ENCODE results near the gene CLSTN1.

CLSTN1 gene

DNA sequence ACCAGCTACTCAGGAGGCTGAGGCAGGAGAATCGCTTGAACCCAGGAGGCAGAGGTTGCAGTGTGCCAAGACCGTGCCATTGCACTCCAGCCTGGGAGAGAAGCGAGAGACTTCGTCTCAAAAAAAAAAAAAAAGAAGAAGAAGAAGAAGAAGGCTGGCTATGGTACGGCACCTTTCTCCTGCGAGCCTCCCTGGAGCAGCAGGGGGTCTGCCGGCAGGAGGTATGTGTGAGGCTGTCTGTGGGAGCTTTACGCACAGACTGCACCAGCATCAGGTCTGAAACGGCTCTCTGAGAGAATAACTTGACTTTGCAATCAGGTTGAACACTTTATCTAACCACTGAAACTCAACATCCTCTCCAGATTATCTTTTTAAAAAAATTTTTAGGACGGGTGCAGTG, 44.9 kb downstream of the CLSTN1 start:
- Histone ChIP-seq H3K27me3 (ENCODE audit: insufficient read depth, low read length, poor library complexity) (no peaks in the 10 kb centered on the region), H3K36me3 (ENCODE audit: insufficient read depth, low read length) (peaks cover 5% of the 10 kb centered on the region; the same call in 1 of the 2 replicates), H3K4me1 (ENCODE audit: insufficient read depth, low read length) (no peaks in the 10 kb centered on the region), H4K20me1 (ENCODE audit: insufficient read depth, low read length) (peaks cover 26% of the 10 kb centered on the region; the same call in 1 of the 2 replicates), H3K9me3 (ENCODE audit: insufficient read depth, low read length, severe bottlenecking) (no peaks in the 10 kb centered on the region), H3K4me2 (ENCODE audit: insufficient read depth, low read length) (no peak overlapping the region), H3K4me3 (ENCODE audit: low read depth in 1 of 2, low read length in 2 of 2) (no peak overlapping the region), H3K9ac (ENCODE audit: low read depth, low read length) (no peak overlapping the region), H3K79me2 (ENCODE audit: insufficient read depth, low read length) (peaks cover 95% of the 10 kb centered on the region), H3K27ac (ENCODE audit: low read length) (no peak overlapping the region), H2AFZ (ENCODE audit: low read depth, low read length) (no peak overlapping the region)
- TF ChIP-seq, protein P1, sequence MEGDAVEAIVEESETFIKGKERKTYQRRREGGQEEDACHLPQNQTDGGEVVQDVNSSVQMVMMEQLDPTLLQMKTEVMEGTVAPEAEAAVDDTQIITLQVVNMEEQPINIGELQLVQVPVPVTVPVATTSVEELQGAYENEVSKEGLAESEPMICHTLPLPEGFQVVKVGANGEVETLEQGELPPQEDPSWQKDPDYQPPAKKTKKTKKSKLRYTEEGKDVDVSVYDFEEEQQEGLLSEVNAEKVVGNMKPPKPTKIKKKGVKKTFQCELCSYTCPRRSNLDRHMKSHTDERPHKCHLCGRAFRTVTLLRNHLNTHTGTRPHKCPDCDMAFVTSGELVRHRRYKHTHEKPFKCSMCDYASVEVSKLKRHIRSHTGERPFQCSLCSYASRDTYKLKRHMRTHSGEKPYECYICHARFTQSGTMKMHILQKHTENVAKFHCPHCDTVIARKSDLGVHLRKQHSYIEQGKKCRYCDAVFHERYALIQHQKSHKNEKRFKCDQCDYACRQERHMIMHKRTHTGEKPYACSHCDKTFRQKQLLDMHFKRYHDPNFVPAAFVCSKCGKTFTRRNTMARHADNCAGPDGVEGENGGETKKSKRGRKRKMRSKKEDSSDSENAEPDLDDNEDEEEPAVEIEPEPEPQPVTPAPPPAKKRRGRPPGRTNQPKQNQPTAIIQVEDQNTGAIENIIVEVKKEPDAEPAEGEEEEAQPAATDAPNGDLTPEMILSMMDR (IDR thresholded peaks at IDR 0.05; ENCODE audit: borderline replicate concordance, extremely low read depth, low read length, poor library complexity, severe bottlenecking): no peak
- no peak for TF ChIP-seq EZH2 (IDR thresholded peaks at IDR 0.05; ENCODE audit: borderline replicate concordance, low read depth, low read length, severe bottlenecking)
- ATAC-seq (ENCODE audit: insufficient read depth, low read depth): no peak
- DNase-seq: no peak

DNA sequence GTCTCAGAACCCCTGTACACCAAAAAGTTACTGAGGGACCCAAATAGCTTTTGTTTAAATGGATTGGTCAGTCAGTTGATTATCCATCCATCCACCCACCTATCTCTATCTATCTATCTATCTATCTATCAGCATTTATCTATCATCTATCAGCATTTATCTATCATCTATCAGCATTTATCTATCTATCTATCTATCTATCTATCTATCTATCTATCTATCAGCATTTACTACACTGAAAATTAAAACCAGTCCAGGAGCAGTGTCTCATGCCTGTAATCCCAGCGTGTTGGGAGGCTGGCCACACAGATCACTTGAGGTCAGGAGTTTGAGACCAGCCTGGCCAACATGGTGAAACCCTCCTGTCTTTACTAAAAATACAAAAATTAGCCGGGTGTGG, 47.1 kb downstream of the CLSTN1 start:
- peaks cover 93% of the 10 kb centered on the region for H3K79me2 ChIP-seq (ENCODE audit: insufficient read depth, low read length)
- ATAC-seq (ENCODE audit: insufficient read depth, low read depth) (no peak), DNase-seq (no peak)
- H3K27ac ChIP-seq (ENCODE audit: low read length): no peak overlapping the region
- no peak overlapping the region for H3K9ac ChIP-seq (ENCODE audit: low read depth, low read length)
- H3K4me2 ChIP-seq (ENCODE audit: insufficient read depth, low read length): no peak overlapping the region
- no peak overlapping the region for H2AFZ ChIP-seq (ENCODE audit: low read depth, low read length)
- no peaks in the 10 kb centered on the region for H3K4me1 ChIP-seq (ENCODE audit: insufficient read depth, low read length)
- TF ChIP-seq, protein P1 (IDR thresholded peaks at IDR 0.05; ENCODE audit: borderline replicate concordance, extremely low read depth, low read length, poor library complexity, severe bottlenecking): no peak
- no peak for TF ChIP-seq EZH2 (IDR thresholded peaks at IDR 0.05; ENCODE audit: borderline replicate concordance, low read depth, low read length, severe bottlenecking)
- peaks cover 33% of the 10 kb centered on the region; the same call in 1 of the 2 replicates for H4K20me1 ChIP-seq (ENCODE audit: insufficient read depth, low read length)
- no peaks in the 10 kb centered on the region for H3K9me3 ChIP-seq (ENCODE audit: insufficient read depth, low read length, severe bottlenecking)
- peaks cover 26% of the 10 kb centered on the region for H3K36me3 ChIP-seq (ENCODE audit: insufficient read depth, low read length)
- no peak overlapping the region for H3K4me3 ChIP-seq (ENCODE audit: low read depth in 1 of 2, low read length in 2 of 2)
- H3K27me3 ChIP-seq (ENCODE audit: insufficient read depth, low read length, poor library complexity): no peaks in the 10 kb centered on the region

DNA sequence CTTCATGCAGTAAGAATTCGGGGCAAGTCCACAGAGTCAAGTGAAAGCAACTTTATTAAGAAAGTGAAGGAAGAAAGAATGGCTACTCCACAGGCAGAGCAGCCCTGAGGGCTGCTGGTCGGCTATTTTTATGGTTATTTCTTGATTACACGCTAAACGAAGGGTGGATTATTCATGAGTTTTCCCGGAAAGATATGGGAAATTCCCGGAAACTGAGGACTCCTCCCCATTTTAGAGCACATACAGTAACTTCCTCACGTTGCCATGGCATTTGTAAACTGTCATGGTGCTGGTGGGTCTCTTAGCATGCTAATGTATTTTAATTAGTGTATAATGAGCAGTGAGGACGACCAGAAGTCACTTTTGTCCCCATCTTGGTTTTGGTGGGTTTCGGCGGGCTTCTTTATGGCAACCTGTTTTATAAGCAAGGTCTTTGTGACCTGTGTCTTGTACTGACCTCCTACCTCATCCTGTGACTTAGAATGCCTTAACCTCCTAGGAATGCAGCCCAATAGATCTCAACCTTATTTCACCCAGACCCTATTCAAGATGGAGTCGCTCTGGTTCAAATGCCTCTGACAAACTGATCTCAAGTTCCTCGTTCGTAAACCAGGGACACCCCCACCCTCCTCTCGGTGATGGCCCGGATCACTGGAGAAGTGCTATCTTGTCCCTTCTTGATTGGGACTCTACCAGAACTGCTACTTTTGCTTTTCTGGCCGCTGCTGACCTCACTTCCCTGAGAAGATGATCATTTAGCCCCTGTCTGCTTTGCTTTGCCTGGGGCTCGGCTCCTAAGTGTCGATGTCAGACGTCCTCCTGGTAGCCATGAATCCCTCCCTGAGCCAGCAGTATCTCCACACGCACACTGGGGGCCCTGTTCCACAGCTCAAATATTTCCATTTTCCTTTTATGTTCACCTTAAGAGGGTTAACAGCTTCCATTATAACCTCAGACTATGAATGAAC, 48.8 kb downstream of the CLSTN1 start:
- H3K4me3 ChIP-seq (ENCODE audit: low read depth in 1 of 2, low read length in 2 of 2): no peak overlapping the region

More for the DNA sequence above, 48.8 kb downstream of the CLSTN1 start:
- Histone ChIP-seq H3K4me1 (ENCODE audit: insufficient read depth, low read length) (no peaks in the 10 kb centered on the region), H3K27ac (ENCODE audit: low read length) (peak overlapping the region; percentile 27), H3K79me2 (ENCODE audit: insufficient read depth, low read length) (peaks cover 92% of the 10 kb centered on the region), H3K36me3 (ENCODE audit: insufficient read depth, low read length) (peaks cover 33% of the 10 kb centered on the region), H3K9me3 (ENCODE audit: insufficient read depth, low read length, severe bottlenecking) (no peaks in the 10 kb centered on the region), H4K20me1 (ENCODE audit: insufficient read depth, low read length) (peaks cover 26% of the 10 kb centered on the region; the same call in 1 of the 2 replicates), H2AFZ (ENCODE audit: low read depth, low read length) (no peak overlapping the region), H3K9ac (ENCODE audit: low read depth, low read length) (no peak overlapping the region), H3K27me3 (ENCODE audit: insufficient read depth, low read length, poor library complexity) (no peaks in the 10 kb centered on the region), H3K4me2 (ENCODE audit: insufficient read depth, low read length) (no peak overlapping the region)
- ATAC-seq (ENCODE audit: insufficient read depth, low read depth) (no peak), DNase-seq (no peak)
- TF ChIP-seq EZH2 (IDR thresholded peaks at IDR 0.05; ENCODE audit: borderline replicate concordance, low read depth, low read length, severe bottlenecking): no peak
- TF ChIP-seq, protein P1 (IDR thresholded peaks at IDR 0.05; ENCODE audit: borderline replicate concordance, extremely low read depth, low read length, poor library complexity, severe bottlenecking): peak; percentile 28
